ENCODE measurements around the gene FOXP2.
"Not testable (repeated sequence)": the region's sequence is repeated elsewhere in the genome, so short reads cannot be mapped to it uniquely, and the experiment has no call there.

Gene FOXP2

GRCh38 chr7:114507381-114507780 is 92.8 kb downstream of the FOXP2 start:
- no peak for DNase-seq

GRCh38 chr7:114508086-114508485 is 93.5 kb downstream of the FOXP2 start:
- DNase-seq = no peak

GRCh38 chr7:114510824-114511223 is 96.2 kb downstream of the FOXP2 start:
- DNase-seq = not testable (repeated sequence)

DNA sequence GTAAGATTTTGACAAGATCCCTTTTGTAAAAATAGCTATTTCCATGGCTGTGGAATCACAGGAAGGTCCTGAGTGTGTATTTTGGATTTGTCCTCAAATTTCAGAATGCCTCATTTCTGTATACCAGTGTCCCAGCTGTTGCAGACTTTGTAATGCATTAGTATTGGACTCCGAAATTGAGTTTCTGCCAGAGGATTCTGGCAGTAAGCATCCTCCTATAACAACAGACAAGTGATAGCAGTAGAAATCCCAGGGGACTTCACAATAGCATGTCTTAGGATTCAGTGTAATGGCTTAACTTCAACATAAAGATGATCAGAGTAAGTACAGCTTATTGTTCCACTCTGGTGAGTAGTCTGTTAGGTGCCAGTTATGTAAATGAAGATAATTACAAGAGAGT is 104.6 kb downstream of the FOXP2 start:
- DNase-seq = no peak

- DNase-seq = no peak
Measured at GRCh38 chr7:114522081-114522480, 107.5 kb downstream of the FOXP2 start.

DNA sequence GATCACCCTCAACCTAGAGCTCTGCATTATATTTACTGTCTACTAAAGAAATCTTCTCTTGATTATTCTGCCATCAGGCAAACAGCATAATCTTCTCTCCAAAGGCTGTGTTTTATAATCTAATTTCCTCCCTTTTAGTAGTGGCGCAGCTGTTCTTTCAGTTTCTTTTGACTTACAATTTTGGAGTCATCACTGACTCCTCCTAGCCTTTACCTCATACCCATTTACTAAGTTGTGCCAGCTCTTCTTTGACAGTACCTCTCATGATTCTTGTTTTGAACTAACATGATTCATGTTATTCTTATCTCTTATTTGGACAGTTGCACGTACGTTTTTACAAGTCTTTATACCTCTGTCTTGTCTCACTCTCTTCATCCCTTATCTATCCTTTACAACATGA is 113.0 kb downstream of the FOXP2 start:
- DNase-seq = no peak

DNA sequence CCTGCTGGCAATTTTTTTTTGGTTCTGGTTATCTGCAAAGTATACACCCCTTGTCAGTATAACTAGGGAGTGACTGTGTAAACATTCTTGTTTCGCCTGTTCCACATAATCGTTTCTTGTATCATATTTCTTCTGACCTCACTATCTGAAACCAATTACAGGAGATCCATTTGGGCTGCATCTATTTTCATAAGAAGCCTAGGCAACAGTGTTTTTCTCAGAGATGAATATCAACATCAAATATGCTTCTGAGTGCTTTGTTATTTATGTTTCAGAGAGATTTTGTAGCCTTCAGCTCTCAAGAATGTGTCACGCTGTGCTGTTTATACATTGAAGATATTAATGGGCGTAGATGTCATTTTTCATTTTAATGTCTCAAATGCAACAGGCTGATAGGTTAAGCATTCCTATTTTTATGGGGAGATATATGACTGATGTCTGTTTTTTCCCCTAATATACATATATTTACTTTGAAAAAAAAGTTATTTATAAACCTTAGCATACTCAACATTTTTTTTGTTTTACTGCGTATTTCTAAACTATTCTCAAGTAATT is 115.5 kb downstream of the FOXP2 start:
- DNase-seq = no peak

- no peak for DNase-seq
Measured at GRCh38 chr7:114531326-114531725, 116.7 kb downstream of the FOXP2 start.

DNA sequence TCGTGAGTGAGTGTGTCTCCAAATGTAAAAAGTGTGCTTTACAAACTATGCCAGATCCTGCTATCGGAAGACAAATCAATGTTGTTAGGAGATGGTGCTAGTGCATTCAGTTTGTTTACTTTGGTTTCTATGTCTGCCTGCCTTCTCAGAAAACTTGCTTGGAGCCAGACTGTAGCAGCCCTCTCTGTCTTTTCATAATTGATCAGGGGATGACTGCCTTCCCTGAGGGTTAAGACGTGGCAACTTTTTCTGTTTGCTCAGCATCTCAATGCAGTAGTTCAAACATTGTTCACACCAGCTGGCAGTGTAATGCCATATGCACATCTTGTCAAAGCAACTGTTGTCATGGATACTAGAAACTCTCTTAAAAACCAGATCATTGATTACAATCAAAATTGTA is 118.5 kb downstream of the FOXP2 start:
- no peak for DNase-seq

DNA sequence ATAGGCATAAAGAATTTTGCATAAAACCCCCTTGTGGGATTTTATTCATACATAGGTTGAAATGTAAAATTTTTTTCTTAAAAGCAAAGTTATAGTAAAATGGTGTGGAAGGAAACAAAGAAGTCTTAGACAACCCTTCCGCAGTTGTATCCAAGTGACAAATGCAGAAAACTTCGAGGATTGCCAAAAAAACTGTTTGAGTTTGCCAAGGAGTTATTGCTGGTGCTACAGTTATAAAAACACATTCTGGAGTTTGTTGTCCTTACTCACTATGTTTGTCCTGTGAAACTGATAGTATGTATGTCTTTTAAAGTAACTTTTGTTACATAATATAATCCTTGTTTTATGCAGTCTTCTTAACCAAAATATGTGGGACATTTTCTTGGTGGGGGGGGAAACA is 120.3 kb downstream of the FOXP2 start:
- no peak for DNase-seq

- DNase-seq = no peak
Measured at GRCh38 chr7:114539575-114539974, 125.0 kb downstream of the FOXP2 start.

DNA sequence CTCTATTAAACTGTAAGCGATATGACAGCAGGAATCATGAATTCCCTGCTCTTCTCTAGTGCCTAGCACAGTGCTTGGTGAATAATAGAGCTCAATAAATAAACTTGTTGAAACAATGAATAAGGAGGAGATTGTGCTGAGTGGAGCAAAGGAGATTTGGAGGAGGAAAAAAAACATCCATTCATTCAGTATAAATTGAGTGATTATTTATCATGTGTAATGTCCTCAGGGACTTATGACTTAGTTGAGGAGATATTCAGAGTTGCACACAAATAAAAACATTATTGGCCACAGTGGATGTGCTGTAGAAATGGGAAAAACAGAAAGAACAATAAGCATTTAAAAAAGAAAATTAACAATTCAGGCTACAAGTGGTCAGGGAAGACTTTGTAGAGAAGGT is 125.7 kb downstream of the FOXP2 start:
- DNase-seq = no peak

- DNase-seq = not testable (repeated sequence)
Measured at GRCh38 chr7:114547346-114547745, 132.7 kb downstream of the FOXP2 start.

DNA sequence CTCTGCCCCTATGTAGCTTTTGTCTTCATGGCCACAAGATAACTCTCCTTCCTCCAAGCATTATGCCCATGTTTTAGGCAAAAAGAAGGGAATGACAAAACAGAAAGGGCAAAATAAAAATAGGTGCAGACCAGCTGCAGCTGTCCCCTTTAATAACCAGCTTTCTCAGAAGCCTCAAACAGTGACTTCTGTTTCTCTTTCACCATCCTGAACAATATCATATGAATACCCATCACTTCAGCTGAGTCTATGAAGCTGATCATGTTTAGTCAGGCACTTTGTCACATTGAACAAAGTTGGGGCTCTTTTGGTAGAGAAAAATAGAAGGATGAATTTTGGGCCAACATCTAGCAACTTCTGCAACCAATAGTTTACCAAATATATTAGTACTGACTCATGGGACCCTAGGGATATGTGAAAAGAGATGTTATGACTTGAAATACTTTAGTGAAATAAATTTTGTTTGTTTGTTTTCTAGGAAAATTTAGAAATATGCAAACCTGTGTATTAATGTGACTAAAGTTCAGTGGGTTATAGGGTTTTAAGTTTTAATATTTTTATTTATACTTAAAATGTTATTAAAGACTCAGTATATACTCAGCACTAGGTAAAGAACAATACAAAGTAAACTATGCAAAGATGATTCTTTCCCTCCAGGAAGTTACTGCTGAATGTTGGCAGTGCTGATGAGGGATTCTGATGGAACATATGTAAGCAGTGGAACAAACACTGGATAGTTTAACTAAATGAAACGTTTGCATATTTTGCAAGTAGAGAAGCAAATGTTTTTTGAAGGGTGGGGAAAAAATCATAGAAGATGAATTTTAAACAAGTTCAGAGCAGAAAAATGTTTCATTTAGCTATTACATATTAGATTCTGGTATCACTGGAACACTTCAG is 133.7 kb downstream of the FOXP2 start:
- no peak for DNase-seq

GRCh38 chr7:114554781-114555537 is 140.3 kb downstream of the FOXP2 start:
- DNase-seq = peak; percentile 57

GRCh38 chr7:114567416-114567815 is 152.8 kb downstream of the FOXP2 start:
- no peak for DNase-seq

GRCh38 chr7:114569220-114569619 is 154.6 kb downstream of the FOXP2 start:
- DNase-seq = no peak

GRCh38 chr7:114574384-114574783 is 159.8 kb downstream of the FOXP2 start:
- DNase-seq = no peak

- DNase-seq = no peak
Measured at GRCh38 chr7:114575098-114575497, 160.5 kb downstream of the FOXP2 start.

GRCh38 chr7:114580963-114581362 is 166.3 kb downstream of the FOXP2 start:
- DNase-seq = not testable (repeated sequence)

DNA sequence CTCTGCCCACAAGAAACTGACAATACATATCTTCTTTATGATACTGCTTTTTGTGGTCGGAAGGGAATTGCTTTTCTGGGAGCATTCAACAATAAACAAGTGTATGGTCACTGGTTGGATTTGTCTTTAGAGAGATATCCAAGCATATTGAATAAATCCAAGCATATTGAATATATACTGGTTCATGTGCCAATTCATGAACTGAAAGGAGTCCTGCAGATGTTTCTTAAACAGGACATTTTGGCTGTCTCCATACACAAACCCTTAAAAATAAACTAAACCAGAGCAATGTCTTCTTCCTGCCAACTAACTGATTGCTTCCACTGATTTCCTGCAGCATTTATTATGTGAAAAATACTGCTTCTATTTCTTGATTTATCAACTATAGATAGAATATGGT is 173.9 kb downstream of the FOXP2 start:
- no peak for DNase-seq

GRCh38 chr7:114589436-114589835 is 174.8 kb downstream of the FOXP2 start:
- DNase-seq = no peak

DNA sequence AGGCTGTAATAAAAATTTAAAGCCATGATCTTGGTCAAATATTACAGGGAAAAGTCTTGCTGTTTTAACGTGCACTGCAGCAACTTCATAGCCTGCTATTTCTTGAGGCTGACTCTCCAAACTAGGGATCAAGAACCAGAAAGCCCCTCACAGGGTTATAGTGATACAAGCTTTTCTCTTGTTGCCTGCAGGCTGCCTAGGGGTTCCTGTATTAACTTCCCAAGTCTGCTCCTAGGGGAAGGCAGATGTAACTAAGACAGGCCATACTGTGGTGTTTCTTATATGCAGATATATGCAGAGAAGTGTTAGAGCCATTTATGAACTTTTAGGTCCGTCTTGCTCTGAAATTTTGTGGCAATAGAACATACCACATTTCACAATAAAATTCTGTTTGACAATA is 175.7 kb downstream of the FOXP2 start:
- DNase-seq = no peak

DNA sequence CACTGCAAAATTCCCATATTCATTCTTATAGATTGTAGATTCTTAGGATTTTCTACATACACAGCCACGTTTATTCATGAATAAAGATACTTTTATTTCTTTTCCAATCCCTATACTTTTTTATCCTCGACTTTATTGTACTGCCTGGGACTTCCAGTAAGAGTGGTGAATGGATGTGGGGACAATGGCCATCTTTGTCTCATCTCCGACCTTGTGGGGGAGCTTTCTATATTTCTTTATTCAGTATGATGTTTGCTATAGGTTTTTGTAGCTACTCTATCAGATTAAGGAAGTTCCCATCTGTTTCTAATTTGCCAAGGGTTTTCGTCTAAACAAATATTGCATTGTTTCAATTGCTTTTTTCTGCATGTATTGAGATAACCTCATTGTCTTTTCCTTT is 184.3 kb downstream of the FOXP2 start:
- no peak for DNase-seq
